ENCODE measurements around the gene CLIP4.

Gene CLIP4

GRCh38 chr2:29223851-29224692 lies 108.9 kb downstream of the CLIP4 start:
- DNase-seq, result no peak

GRCh38 chr2:29224693-29225551 lies 109.7 kb downstream of the CLIP4 start:
- no peak for DNase-seq

GRCh38 chr2:29225814-29226213 lies 110.6 kb downstream of the CLIP4 start:
- DNase-seq, result no peak

GRCh38 chr2:29226375-29226774 lies 111.2 kb downstream of the CLIP4 start:
- DNase-seq, result no peak

- no peak for DNase-seq
Measured at GRCh38 chr2:29226808-29227207, 111.6 kb downstream of the CLIP4 start.

GRCh38 chr2:29227935-29228675 lies 112.9 kb downstream of the CLIP4 start:
- no peak for DNase-seq

GRCh38 chr2:29228947-29229346 lies 113.7 kb downstream of the CLIP4 start:
- no peak for DNase-seq

- DNase-seq, result no peak
Measured at GRCh38 chr2:29229640-29230039, 114.4 kb downstream of the CLIP4 start.

- no peak for DNase-seq
Measured at GRCh38 chr2:29232041-29232440, 116.8 kb downstream of the CLIP4 start.

GRCh38 chr2:29233428-29233827 lies 118.2 kb downstream of the CLIP4 start:
- DNase-seq, result peak; percentile 5

GRCh38 chr2:29235411-29235810 lies 120.2 kb downstream of the CLIP4 start:
- DNase-seq, result no peak

GRCh38 chr2:29236074-29236473 lies 120.9 kb downstream of the CLIP4 start:
- no peak for DNase-seq

- no peak for DNase-seq
Measured at GRCh38 chr2:29238497-29238896, 123.3 kb downstream of the CLIP4 start.

All from NCI-H2029 (cell line).